ENCODE data around the gene GSPT1.
A peak's percentile ranks its signal among the peaks of the same experiment; 100 is the strongest.
"Not testable (repeated sequence)": the region's sequence is repeated elsewhere in the genome, so short reads cannot be mapped to it uniquely, and the experiment has no call there.

The GSPT1 gene

DNA sequence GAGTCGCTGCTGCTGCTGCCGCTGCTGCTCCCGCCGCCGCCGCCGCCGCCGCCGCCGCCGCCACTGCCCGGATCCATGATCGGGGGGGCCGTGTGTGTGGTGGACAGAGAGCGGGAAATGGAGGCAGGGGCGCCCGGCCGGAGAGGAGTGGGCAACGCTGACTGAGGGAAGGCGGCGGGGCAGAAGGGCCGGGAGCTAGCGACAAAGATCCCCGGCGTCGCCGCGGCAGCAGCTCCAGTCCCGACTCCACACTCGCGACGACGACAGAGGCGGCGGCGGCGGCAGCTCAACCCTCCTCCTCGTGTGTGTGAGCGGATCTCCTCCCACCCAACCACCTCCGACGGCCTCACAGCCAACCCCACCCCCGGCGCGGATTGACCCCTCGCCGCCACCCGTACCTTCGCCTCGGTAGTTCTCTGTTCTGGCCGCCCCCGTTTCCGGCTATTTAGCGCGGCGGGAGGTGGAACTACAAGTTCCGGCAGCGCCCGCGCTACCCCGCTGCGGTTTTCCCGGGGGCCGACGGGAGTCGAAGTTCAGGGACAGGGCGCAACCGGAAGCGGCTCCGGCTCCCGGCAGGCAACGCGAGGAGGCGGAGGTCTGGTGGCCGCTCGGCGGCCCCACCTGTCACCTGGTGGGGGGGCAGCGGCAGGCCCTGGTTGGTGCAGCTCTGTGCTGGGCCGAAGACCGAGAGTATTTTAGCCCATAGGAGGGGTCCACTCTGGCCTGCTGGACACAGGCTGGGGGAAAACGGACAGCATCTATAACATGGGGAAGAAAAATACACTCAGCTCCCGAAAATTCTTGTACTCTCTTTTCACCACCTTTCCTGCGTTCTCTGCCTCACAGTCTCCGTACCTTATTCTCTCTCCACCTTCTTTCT lies at the start of gene GSPT1:
Gene GSPT1 (minus strand): TSS at position 313 of the 880 bp plus-strand sequence. CDS start 236 bp downstream, at position 77.
- peak; percentile 99 for DNase-seq
- Histone ChIP-seq H3K9me3 (ENCODE audit: severe bottlenecking) (no peaks in the 10 kb centered on the region), H3K27me3 (ENCODE audit: insufficient read depth, low read depth, severe bottlenecking) (no peaks in the 10 kb centered on the region), H3K36me3 (peaks cover 20% of the 10 kb centered on the region), H3K4me3 (ENCODE audit: low read depth, low read length) (peak within 1 kb of the TSS; percentile 84), H3K27ac (peak within 1 kb of the TSS; percentile 92)
- TF ChIP-seq, protein P1, sequence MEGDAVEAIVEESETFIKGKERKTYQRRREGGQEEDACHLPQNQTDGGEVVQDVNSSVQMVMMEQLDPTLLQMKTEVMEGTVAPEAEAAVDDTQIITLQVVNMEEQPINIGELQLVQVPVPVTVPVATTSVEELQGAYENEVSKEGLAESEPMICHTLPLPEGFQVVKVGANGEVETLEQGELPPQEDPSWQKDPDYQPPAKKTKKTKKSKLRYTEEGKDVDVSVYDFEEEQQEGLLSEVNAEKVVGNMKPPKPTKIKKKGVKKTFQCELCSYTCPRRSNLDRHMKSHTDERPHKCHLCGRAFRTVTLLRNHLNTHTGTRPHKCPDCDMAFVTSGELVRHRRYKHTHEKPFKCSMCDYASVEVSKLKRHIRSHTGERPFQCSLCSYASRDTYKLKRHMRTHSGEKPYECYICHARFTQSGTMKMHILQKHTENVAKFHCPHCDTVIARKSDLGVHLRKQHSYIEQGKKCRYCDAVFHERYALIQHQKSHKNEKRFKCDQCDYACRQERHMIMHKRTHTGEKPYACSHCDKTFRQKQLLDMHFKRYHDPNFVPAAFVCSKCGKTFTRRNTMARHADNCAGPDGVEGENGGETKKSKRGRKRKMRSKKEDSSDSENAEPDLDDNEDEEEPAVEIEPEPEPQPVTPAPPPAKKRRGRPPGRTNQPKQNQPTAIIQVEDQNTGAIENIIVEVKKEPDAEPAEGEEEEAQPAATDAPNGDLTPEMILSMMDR (IDR thresholded peaks at IDR 0.05; ENCODE audit: low read depth, low read length) = 0 out of 2 replicates have a peak, but pooled peaks have one; percentile 9

DNA sequence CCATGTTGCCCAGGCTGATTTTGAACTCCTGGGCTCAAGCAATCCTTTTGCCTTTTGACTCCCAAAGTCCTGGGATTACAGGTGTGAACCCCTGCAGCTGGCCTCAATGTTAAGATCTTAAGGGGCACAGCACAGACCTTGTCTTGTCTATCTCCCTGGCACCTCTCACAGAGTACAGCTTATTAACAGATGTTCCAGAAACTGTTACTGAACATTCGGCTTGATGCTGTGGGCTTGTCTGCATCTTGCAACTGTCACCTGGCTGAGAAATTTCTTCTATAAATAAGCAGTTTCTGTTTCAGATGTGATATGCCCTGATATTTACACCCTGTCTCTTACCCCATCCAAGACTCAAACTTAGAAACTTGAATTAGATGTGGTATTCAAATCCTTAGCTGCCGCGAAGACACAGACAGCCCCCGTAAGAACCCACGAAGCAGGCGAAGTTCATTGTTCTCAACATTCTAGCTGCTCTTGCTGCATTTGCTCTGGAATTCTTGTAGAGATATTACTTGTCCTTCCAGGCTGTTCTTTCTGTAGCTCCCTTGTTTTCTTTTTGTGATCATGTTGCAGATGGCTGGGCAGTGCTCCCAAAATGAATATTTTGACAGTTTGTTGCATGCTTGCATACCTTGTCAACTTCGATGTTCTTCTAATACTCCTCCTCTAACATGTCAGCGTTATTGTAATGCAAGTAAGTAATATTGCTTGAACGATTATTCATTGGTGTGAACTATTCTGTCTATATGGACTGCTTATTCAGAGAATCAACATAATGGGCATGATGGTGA lies 49.2 kb upstream of the GSPT1 start, which contains the start of gene TNFRSF17:
Gene TNFRSF17 (plus strand): TSS at position 450 of the 791 bp plus-strand sequence. CDS start 115 bp downstream, at position 565.
- H3K9me3 ChIP-seq (ENCODE audit: severe bottlenecking) = no peaks in the 10 kb centered on the region
- H3K4me3 ChIP-seq (ENCODE audit: low read depth, low read length) = no peak within 1 kb of the TSS
- DNase-seq = no peak
- H3K36me3 ChIP-seq = no peaks in the 10 kb centered on the region
- no peaks in the 10 kb centered on the region for H3K27me3 ChIP-seq (ENCODE audit: insufficient read depth, low read depth, severe bottlenecking)
- H3K27ac ChIP-seq = no peak within 1 kb of the TSS
- TF ChIP-seq, protein P1 (IDR thresholded peaks at IDR 0.05; ENCODE audit: low read depth, low read length) = no peak

DNA sequence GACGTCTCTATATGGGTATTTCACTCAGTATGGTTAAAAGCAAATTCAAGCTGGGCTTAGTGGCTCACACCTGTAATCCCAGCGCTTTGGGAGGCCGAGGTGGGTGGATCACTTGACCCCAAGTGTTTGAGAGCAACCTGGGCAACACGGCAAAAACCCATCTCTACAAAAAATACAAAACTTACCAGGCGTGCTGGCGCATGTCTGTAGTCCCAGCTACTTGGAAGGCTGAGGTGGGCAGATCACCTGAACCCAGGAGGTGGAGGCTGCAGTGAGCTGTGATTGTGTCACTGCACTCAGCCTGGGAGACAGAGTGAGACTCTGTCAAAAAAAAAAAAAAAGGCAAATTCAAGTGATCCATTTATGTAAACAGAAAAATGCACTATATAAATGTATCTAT lies 48.0 kb upstream of the GSPT1 start:
- Histone ChIP-seq H3K36me3 (no peaks in the 10 kb centered on the region), H3K27me3 (ENCODE audit: insufficient read depth, low read depth, severe bottlenecking) (no peaks in the 10 kb centered on the region), H3K27ac (no peak overlapping the region), H3K9me3 (ENCODE audit: severe bottlenecking) (no peaks in the 10 kb centered on the region), H3K4me3 (ENCODE audit: low read depth, low read length) (no peak overlapping the region)
- TF ChIP-seq, protein P1 (IDR thresholded peaks at IDR 0.05; ENCODE audit: low read depth, low read length) = no peak
- DNase-seq = no peak

DNA sequence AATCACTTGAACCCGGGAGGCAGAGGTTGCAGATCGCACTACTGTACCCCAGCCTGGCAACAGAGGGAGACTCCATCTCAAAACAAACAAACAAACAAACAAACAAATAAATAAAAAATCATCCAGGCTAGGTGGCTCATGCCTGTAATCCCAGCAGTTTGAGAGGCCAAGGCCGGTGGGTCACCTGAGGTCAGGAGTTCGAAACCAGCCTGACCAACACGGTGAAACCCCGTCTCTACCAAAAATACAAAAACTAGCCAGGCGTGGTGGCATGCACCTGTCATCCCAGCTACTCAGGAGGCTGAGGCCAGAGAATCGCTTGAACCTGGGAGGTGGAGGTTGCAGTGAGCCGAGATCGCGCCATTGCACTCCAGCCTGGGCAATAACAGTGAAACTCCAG lies 47.2 kb upstream of the GSPT1 start:
- H3K27ac ChIP-seq; H3K9me3 ChIP-seq (ENCODE audit: severe bottlenecking); DNase-seq; H3K27me3 ChIP-seq (ENCODE audit: insufficient read depth, low read depth, severe bottlenecking); H3K4me3 ChIP-seq (ENCODE audit: low read depth, low read length); H3K36me3 ChIP-seq: not testable (repeated sequence)

DNA sequence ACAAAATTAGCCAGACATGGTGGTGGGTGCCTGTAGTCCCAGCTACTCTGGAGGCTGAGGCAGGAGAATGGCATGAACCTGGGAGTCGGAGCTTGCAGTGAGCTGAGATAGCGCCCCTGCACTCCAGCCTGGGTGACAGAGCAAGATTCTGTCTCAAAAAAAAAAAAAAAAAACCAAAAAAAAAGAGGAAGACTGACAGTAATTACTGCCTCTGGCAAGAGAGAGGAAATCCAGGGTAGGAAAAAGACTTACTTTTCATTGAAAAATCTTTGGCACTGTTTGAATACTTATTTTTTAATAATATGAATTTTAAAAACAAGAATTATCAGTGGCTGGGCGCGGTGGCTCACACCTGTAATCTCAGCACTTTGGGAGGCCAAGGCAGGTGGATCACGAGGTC lies 46.7 kb upstream of the GSPT1 start:
- H3K27me3 ChIP-seq (ENCODE audit: insufficient read depth, low read depth, severe bottlenecking); H3K9me3 ChIP-seq (ENCODE audit: severe bottlenecking); H3K4me3 ChIP-seq (ENCODE audit: low read depth, low read length); H3K36me3 ChIP-seq; DNase-seq; H3K27ac ChIP-seq: not testable (repeated sequence)

DNA sequence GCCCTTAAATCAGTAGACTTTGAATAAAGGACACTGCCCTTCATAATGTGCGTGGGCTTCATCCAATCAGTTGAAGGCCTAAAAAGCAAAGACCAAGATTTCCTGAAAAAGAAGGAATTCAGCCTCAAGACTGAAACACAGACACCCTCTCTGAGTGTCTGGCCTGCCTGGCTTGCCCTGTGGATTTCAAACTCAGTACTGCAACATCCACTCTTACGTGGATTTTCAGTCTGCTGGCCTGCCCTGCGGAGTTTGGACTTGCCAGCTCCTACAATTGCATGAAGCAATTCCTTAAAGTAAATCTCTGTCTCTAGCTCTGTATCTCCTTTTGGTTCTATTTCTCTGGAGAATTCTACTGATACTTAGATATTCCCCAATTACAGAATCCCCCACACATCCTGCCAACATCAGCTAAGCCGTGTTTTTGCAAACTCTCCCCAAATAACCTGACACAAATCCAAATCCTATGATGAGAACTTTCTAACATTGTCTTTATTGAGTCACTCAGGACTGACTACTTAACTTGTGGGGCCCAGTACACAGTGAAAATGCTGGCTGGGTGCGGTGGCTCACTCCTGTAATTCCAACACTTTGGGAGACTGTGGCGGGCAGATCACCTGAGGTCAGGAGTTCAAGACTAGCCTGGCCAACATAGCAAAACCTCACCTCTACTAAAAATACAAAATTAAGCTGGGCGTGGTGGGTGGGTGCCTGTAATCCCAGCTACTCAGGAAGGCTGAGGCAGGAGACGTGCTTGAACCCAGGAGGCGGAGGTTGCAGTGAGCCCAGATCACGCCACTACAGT lies 42.0 kb upstream of the GSPT1 start:
- Histone ChIP-seq H3K27ac (no peak overlapping the region), H3K36me3 (no peaks in the 10 kb centered on the region), H3K4me3 (ENCODE audit: low read depth, low read length) (no peak overlapping the region), H3K27me3 (ENCODE audit: insufficient read depth, low read depth, severe bottlenecking) (no peaks in the 10 kb centered on the region), H3K9me3 (ENCODE audit: severe bottlenecking) (no peaks in the 10 kb centered on the region)
- TF ChIP-seq, protein P1 (IDR thresholded peaks at IDR 0.05; ENCODE audit: low read depth, low read length) = no peak
- no peak for DNase-seq

Measured in WERI-Rb-1 (cell line).